GF-D8 (cell line): ENCODE measurements around the gene RBFOX2.
"Not testable (repeated sequence)": the region's sequence is repeated elsewhere in the genome, so short reads cannot be mapped to it uniquely, and the experiment has no call there.

ENCODE experiments used
- DNase-seq: peaks from one replicate; lab custom pipeline; 2025; lab: John Stamatoyannopoulos, UW

The RBFOX2 gene

DNA sequence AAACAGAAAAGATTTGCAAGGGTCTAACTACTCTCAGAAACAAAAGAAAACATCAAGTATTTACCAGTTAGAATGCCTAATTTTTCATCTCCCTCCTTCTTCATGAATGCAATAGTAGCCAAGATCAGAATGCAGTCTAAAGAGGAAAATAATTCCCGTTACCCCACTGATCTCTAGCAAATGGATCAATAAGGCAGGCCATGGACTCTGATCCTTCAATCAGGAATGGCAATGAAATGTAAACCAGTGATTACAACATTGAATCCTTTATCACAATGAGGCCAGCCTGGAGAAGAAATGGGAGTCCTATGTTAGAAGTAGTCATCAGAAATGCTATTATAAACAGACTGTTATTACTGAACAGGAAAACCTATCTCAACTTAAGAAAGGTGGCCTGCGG, 204.4 kb downstream of the RBFOX2 start:
- DNase-seq, result no peak

GRCh38 chr22:35821654-35822053, 207.0 kb downstream of the RBFOX2 start:
- no peak for DNase-seq

DNA sequence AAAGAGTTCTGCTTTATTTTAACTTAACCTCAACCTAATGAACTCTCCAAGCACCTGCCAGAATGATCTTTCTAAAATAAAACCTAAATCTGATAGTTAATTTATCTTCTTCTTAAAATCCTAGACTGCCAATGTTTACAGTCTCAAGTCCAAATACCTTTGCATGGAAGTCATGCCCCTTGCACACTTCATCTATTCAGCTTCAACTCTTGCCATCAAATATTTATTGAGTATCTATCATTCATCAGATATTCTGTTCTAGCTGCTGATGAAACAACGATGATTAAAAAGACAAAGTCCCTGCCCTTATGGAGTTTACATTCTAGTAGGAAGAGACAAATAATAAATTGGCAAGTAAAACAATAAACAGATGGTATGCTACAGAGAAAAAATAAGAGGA, 209.2 kb downstream of the RBFOX2 start:
- no peak for DNase-seq

GRCh38 chr22:35818897-35819296, 209.7 kb downstream of the RBFOX2 start:
- DNase-seq, result no peak

GRCh38 chr22:35812600-35812999, 216.0 kb downstream of the RBFOX2 start:
- no peak for DNase-seq

GRCh38 chr22:35811670-35812069, 217.0 kb downstream of the RBFOX2 start:
- DNase-seq, result no peak

DNA sequence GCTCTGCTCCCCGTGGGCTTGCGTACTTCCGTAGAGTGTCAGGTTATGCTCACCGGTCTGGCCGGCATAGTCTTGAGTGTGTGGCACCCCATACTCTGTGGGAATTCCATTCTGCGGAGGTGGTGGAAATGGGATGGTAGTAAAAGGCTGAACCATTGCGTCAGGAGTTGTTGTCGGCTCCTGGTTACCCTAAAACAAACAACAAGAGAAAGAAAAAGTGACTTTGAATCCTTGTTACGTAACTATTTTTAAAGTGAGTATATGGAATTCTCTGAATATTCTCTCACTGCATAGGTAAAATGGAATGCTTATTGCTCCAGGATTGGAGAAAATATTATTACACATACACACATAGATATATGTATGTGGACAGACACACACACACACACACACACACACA, 218.8 kb downstream of the RBFOX2 start:
- no peak for DNase-seq

DNA sequence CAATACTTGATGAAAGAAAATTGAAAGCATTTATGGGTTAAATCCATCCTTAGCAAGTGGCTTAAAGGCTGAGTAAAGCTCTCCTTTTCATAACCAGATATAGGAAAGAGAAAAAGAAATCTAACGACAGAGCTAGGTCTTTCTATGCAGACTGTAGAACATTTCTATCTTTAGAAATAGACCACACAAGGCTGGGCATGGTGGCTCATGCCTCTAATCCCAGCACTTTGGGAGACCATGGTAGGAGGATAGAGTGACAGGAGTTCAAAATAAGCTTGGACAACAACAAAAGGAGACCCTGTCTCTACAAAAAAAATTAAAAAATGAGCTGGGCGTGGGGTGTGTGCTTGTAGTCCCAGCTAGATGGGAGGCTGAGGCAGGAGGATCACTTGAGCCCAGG, 220.2 kb downstream of the RBFOX2 start:
- DNase-seq, result no peak

- DNase-seq, result not testable (repeated sequence)
These were observed 222.0 kb downstream of the RBFOX2 start for GRCh38 chr22:35806668-35807067.

GRCh38 chr22:35805466-35805865, 223.2 kb downstream of the RBFOX2 start:
- no peak for DNase-seq

GRCh38 chr22:35804421-35804820, 224.2 kb downstream of the RBFOX2 start:
- no peak for DNase-seq

GRCh38 chr22:35802885-35803284, 225.7 kb downstream of the RBFOX2 start:
- DNase-seq, result no peak

DNA sequence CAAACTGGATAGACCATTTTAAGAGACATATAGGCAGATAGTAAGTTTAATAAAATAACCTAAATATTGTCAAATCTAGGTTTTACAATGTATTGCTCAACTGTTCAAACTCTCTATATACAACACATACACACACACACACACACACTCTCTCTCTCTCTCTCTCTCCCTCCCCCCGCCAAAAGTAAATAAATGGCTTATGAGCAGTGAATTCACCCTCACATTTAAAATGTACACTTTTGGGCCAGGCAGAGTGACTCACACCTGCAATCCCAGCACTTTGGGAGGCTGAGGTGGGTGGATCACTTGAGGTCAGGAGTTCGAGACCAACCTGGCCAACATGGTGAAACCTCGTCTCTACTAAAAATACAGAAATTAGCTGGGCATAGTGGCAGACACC, 227.3 kb downstream of the RBFOX2 start:
- not testable (repeated sequence) for DNase-seq

DNA sequence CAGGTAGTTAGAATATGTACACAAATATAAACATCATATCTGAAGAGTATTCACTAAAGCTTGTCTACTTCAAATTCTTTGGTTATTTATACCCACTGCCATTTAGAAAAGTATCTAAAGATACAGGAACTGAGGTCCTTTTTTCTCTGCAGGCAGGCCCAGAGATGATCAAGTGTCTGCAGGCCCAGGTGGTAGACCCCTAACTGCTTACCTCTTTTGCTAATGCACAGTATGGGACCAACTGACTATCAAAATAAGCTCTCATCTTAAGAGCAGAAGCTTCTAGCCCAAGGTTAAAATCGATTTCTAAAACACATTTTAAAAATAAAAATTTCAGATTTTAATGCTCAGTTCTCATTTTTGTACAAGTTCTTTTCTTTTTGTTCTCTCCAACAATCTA, 229.5 kb downstream of the RBFOX2 start:
- DNase-seq, result no peak

DNA sequence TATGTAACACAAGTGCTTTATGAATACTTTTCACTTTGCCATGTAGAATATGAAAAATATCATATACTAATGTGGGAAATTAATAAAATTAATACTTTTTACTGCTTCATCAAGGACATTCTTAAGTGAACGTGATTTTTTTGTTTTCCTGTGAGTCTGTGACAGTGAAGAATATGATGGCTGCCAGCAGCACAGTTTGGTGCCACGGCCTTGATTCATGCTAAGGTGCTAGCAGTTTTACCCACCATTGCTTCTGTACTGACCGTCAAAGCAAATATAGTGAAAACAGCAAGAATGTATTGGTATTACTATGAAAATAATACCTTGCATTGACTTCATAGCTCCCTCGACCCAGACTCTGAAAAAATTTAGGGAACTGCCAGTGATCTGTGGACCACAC, 231.2 kb downstream of the RBFOX2 start:
- no peak for DNase-seq

- no peak for DNase-seq
These were observed 233.1 kb downstream of the RBFOX2 start for GRCh38 chr22:35795476-35795875.

DNA sequence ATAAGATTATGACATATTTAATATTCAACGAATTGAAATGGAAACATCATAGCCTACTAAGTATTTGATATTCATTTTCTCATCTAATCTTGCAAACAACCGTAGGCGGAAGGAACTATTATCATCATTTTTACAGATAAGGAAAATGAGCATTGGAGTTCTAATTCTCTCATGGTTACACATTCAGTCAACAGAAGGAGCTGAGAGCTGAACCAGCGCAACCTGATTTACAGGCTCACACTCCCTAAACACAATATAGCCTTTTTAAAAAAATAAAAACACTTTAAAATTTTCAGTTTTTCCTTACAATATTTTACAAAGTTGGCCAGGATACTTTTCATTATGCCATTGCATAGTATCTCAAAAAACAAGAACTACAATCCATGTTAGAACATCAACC, 236.1 kb downstream of the RBFOX2 start:
- no peak for DNase-seq

- DNase-seq, result not testable (repeated sequence)
These were observed 236.8 kb downstream of the RBFOX2 start for GRCh38 chr22:35791788-35792187.

DNA sequence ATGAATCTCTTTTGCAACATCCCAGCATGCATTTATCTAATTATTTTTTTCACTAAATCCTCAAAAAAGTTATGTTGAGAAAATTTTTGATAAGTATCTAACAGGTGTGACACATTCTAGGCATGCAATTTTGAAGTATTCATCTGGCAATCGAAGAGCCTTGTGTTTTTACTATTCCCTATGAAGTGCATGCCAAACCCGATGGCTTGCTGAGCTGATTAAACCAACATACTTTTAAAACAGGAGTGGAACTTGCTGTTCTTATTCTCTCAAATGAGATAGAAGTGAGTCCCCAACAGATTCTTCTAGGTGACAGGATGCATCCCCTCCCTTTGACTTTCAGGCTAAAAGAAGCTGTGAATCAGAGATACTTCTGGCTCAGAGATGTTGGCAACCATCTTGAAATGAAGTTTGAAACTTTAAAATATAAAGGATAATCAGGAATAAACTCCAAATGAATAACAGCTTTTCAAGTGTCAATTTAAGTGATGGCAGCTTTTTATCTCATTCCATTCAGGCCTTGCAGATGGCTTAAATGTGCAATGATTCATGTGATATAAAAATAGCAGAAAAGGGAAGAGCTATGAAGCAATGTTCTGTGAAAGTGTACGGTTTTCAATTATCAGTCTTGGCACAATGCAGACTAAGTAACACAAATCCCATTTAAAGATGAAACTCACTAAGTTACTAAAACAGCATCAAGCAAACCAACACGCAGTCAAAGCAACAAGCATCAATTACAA, 243.3 kb downstream of the RBFOX2 start:
- DNase-seq, result no peak

DNA sequence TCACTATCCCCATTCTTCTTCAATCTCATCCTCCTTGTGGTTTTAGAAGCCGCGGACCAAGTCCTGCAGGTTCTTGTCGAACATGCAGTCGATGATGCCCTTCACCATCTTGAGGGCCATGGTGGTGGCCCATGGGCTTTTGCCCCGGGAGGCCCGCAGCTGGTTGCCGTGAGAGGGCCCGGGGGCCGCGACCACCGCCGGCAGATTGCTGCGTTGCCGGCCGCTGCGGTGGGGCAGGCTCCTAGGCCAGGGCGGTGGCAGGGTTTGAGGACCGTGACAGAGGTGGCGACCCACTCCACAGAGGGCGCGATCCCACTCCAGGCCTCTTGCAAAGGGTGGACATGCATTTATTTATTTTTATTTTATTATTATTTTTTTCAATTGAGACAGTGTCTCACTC, 244.0 kb downstream of the RBFOX2 start:
- DNase-seq, result no peak

DNA sequence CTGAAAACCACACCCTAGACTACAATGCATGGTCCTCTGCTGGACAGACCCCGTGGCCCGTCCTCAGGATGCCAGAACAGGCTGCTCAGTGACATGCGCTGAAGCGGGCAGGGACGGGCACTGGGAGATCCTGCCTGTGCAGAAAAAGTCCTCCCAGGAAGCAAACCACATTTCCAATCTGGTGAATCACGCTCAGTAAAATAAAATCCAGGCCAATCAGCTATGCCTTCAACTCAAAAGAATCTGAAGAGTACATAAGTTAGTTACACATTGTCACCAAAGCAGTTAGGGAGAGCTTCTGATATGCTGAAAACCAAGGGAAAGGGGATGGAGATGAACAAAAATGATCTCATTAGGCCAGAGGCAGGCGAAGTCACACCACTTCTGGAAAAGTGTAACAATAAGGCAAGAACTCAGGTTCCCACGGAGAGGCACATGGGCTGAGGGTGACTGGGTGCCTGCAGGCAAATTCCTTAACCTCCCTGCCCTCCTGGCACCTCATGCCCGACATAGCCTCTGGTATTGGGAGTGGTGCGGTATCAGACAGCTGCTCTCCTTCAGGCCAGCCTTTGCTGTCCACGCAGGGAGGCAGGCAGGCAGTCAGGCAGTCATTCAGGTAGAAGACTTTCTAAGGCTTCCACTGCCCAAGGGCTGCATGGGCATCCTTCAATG, 244.5 kb downstream of the RBFOX2 start:
- no peak for DNase-seq

- DNase-seq, result no peak
These were observed 246.1 kb downstream of the RBFOX2 start for GRCh38 chr22:35782504-35782903.

GRCh38 chr22:35781898-35782297, 246.7 kb downstream of the RBFOX2 start:
- DNase-seq, result no peak
